ENCODE results near the gene LEMD2.
"Not testable (repeated sequence)": the region's sequence is repeated elsewhere in the genome, so short reads cannot be mapped to it uniquely, and the experiment has no call there.

The LEMD2 gene

DNA sequence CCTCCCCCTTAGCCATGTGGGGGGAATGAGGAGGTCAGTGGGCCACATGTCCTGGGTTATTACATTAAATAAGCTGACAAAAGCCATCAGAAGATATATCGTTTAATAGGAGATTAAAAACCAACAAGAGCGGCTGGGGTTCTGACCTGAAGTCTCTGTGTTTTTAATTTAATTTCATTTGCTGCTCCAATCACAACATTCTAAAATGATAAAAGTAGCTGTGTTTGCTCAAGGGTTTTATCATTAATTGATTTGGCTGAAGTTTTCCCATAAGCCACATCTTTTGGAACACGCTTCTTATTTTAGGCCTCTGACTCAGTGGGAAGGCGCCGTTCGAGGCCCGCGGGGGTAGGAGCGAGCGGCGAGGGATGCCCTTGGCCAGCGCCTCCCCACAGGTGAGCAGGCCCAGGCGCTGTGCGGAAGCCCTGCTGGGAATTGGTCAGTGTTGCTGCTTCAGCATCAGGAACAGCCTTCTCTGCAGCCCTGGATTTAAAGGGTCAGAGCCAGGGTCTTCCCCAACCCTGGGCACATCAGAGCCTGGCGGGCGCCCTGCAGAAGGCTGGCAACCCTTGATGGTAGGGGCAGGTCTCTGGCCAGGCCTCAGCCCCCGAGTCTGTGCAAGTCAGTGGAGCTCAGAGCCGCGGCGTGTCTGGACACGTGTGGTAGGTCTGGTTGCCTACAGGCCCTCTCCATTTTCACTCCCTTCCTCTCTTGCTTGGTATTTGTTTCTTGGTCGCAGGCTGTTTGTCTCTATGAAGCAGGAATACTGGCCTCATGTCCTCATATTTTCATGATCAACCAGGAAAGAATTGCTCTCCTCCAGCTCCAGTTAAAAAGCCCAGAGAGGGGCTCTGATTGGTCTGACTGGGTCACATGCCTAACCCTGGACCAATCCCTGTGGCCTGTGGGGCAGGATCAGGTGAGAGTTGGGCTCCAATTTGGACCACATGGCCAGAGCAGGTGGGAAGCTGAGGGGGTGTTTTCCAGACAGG lies 45.8 kb upstream of the LEMD2 start:
- H3K4me1 ChIP-seq (ENCODE audit: insufficient read depth, low read length, poor library complexity, severe bottlenecking) = peaks cover 15% of the 10 kb centered on the region
- no peak overlapping the region for H2AFZ ChIP-seq (ENCODE audit: low read length)
- H3K79me2 ChIP-seq (ENCODE audit: insufficient read depth, low read length) = no peaks in the 10 kb centered on the region
- no peak overlapping the region for H3K9ac ChIP-seq (ENCODE audit: low read depth, low read length, poor library complexity, severe bottlenecking)
- no peaks in the 10 kb centered on the region for H3K36me3 ChIP-seq (ENCODE audit: insufficient read depth, low read length)
- TF ChIP-seq, protein P1, sequence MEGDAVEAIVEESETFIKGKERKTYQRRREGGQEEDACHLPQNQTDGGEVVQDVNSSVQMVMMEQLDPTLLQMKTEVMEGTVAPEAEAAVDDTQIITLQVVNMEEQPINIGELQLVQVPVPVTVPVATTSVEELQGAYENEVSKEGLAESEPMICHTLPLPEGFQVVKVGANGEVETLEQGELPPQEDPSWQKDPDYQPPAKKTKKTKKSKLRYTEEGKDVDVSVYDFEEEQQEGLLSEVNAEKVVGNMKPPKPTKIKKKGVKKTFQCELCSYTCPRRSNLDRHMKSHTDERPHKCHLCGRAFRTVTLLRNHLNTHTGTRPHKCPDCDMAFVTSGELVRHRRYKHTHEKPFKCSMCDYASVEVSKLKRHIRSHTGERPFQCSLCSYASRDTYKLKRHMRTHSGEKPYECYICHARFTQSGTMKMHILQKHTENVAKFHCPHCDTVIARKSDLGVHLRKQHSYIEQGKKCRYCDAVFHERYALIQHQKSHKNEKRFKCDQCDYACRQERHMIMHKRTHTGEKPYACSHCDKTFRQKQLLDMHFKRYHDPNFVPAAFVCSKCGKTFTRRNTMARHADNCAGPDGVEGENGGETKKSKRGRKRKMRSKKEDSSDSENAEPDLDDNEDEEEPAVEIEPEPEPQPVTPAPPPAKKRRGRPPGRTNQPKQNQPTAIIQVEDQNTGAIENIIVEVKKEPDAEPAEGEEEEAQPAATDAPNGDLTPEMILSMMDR (conservative IDR thresholded peaks at IDR 0.05; ENCODE audit: low read length) = no peak
- TF ChIP-seq EZH2phosphoT487 (IDR thresholded peaks at IDR 0.05; ENCODE audit: borderline replicate concordance) = no peak
- no peaks in the 10 kb centered on the region for H3K9me2 ChIP-seq (replicated peaks; ENCODE audit: low read depth, low read length)
- no peaks in the 10 kb centered on the region for H3K27me3 ChIP-seq (ENCODE audit: insufficient read depth, low read length, poor library complexity, severe bottlenecking)
- H4K20me1 ChIP-seq (ENCODE audit: insufficient read depth, low read length, poor library complexity, severe bottlenecking) = no peaks in the 10 kb centered on the region
- H3K4me3 ChIP-seq (ENCODE audit: low read length, poor library complexity, severe bottlenecking) = no peak overlapping the region
- no peak overlapping the region for H3K4me2 ChIP-seq (ENCODE audit: low read depth, low read length, poor library complexity, severe bottlenecking)
- no peaks in the 10 kb centered on the region for H3K9me3 ChIP-seq (ENCODE audit: insufficient read depth, low read depth, low read length)
- no peaks in the 10 kb centered on the region for H3F3A ChIP-seq (ENCODE audit: low read depth)

DNA sequence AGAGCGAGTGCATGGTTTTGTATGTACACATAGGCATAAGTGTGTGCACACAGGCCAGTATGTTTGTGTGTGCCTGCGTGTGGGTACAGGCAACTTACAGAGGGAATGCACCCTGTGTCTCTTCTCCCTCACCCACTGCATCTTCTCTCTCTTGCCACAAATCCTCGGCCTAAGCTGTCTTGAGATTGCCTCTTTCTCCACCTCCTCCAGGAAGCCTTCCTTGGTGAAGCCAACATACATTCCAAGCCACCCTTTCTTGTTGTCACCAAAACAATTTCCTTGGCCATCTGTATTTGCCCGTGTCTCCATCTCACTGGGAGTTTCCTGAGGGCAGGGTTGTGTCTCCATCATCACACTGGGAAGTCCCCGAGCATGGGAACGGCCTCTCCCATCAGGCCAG lies 44.7 kb upstream of the LEMD2 start:
- no peak overlapping the region for H3K4me2 ChIP-seq (ENCODE audit: low read depth, low read length, poor library complexity, severe bottlenecking)
- no peak overlapping the region for H2AFZ ChIP-seq (ENCODE audit: low read length)
- peaks cover 4% of the 10 kb centered on the region for H3K4me1 ChIP-seq (ENCODE audit: insufficient read depth, low read length, poor library complexity, severe bottlenecking)
- H3K36me3 ChIP-seq (ENCODE audit: insufficient read depth, low read length) = no peaks in the 10 kb centered on the region
- H3K79me2 ChIP-seq (ENCODE audit: insufficient read depth, low read length) = no peaks in the 10 kb centered on the region
- no peaks in the 10 kb centered on the region for H3K9me3 ChIP-seq (ENCODE audit: insufficient read depth, low read depth, low read length)
- H3K9me2 ChIP-seq (replicated peaks; ENCODE audit: low read depth, low read length) = no peaks in the 10 kb centered on the region
- H3K9ac ChIP-seq (ENCODE audit: low read depth, low read length, poor library complexity, severe bottlenecking) = no peak overlapping the region
- no peaks in the 10 kb centered on the region for H3K27me3 ChIP-seq (ENCODE audit: insufficient read depth, low read length, poor library complexity, severe bottlenecking)
- no peaks in the 10 kb centered on the region for H3F3A ChIP-seq (ENCODE audit: low read depth)
- H3K4me3 ChIP-seq (ENCODE audit: low read length, poor library complexity, severe bottlenecking) = no peak overlapping the region
- H4K20me1 ChIP-seq (ENCODE audit: insufficient read depth, low read length, poor library complexity, severe bottlenecking) = no peaks in the 10 kb centered on the region
- TF ChIP-seq, protein P1 (conservative IDR thresholded peaks at IDR 0.05; ENCODE audit: low read length) = no peak
- no peak for TF ChIP-seq EZH2phosphoT487 (IDR thresholded peaks at IDR 0.05; ENCODE audit: borderline replicate concordance)

DNA sequence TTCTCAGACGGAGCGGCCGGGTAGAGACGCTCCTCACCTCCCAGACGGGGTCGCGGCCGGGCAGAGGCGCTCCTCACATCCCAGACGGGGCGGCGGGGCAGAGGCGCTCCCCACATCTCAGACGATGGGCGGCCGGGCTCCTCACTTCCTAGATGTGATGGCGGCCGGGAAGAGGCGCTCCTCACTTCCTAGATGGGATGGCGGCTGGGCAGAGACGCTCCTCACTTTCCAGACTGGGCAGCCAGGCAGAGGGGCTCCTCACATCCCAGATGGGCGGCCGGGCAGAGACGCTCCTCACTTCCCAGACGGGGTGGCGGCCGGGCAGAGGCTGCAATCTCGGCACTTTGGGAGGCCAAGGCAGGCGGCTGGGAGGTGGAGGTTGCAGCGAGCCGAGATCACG lies 43.9 kb upstream of the LEMD2 start:
- H3K79me2 ChIP-seq (ENCODE audit: insufficient read depth, low read length); H3K9me2 ChIP-seq (replicated peaks; ENCODE audit: low read depth, low read length); H3K9me3 ChIP-seq (ENCODE audit: insufficient read depth, low read depth, low read length); H3F3A ChIP-seq (ENCODE audit: low read depth); H3K4me3 ChIP-seq (ENCODE audit: low read length, poor library complexity, severe bottlenecking); H2AFZ ChIP-seq (ENCODE audit: low read length); H3K4me1 ChIP-seq (ENCODE audit: insufficient read depth, low read length, poor library complexity, severe bottlenecking); H3K9ac ChIP-seq (ENCODE audit: low read depth, low read length, poor library complexity, severe bottlenecking); H3K36me3 ChIP-seq (ENCODE audit: insufficient read depth, low read length); H3K4me2 ChIP-seq (ENCODE audit: low read depth, low read length, poor library complexity, severe bottlenecking); H3K27me3 ChIP-seq (ENCODE audit: insufficient read depth, low read length, poor library complexity, severe bottlenecking); H4K20me1 ChIP-seq (ENCODE audit: insufficient read depth, low read length, poor library complexity, severe bottlenecking): not testable (repeated sequence)

DNA sequence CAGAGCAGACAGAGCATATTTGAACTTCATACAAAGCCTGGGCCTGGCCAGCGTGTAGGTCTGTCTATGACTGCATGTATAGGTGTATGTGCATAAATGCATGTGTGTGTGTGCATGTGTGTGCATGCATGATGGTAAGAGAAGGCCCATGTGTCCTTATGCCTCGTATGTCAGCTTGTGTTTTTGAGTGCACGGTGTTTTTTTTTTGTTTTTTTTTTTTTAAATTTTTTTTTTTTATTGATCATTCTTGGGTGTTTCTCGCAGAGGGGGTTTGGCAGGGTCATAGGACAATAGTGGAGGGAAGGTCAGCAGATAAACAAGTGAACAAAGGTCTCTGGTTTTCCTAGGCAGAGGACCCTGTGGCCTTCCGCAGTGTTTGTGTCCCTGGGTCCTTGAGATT lies 42.8 kb upstream of the LEMD2 start:
- not testable (repeated sequence) for H3F3A ChIP-seq (ENCODE audit: low read depth); H4K20me1 ChIP-seq (ENCODE audit: insufficient read depth, low read length, poor library complexity, severe bottlenecking); H3K79me2 ChIP-seq (ENCODE audit: insufficient read depth, low read length); H3K9ac ChIP-seq (ENCODE audit: low read depth, low read length, poor library complexity, severe bottlenecking); H3K36me3 ChIP-seq (ENCODE audit: insufficient read depth, low read length); H3K27me3 ChIP-seq (ENCODE audit: insufficient read depth, low read length, poor library complexity, severe bottlenecking); H3K9me3 ChIP-seq (ENCODE audit: insufficient read depth, low read depth, low read length); H3K4me1 ChIP-seq (ENCODE audit: insufficient read depth, low read length, poor library complexity, severe bottlenecking); H3K9me2 ChIP-seq (replicated peaks; ENCODE audit: low read depth, low read length); H2AFZ ChIP-seq (ENCODE audit: low read length); H3K4me3 ChIP-seq (ENCODE audit: low read length, poor library complexity, severe bottlenecking); H3K4me2 ChIP-seq (ENCODE audit: low read depth, low read length, poor library complexity, severe bottlenecking)
